KMS-11 (cell line): ENCODE data around the gene SPTBN1.
A peak's percentile ranks its signal among the peaks of the same experiment; 100 is the strongest.

Experiments
- H2AFZ ChIP-seq: fragments of 200-600 bp; sonication (generic); 2 replicates; pipeline ENCODE4 v1.6.1; 2016; ENCODE audit warnings: antibody characterized with exemption, mixed run types, low read depth
- H3K27ac ChIP-seq: fragments of 200-600 bp; sonication (generic); 2 replicates; pipeline ENCODE4 v1.6.1; 2016; ENCODE audit warnings: mild to moderate bottlenecking, mixed run types
- H3K27me3 ChIP-seq: fragments of 200-600 bp; sonication (generic); 2 replicates; pipeline ENCODE4 v1.6.1; 2017; ENCODE audit warnings: mild to moderate bottlenecking, low read depth, mixed run types, moderate library complexity; ENCODE audit not compliant: insufficient read depth
- H3K36me3 ChIP-seq: fragments of 200-600 bp; sonication (generic); 2 replicates; pipeline ENCODE4 v1.6.1; 2017; ENCODE audit warnings: mild to moderate bottlenecking, mixed run types; ENCODE audit not compliant: insufficient read depth
- H3K4me1 ChIP-seq: fragments of 200-600 bp; sonication (generic); 2 replicates; pipeline ENCODE4 v1.6.1; 2016; ENCODE audit warnings: mild to moderate bottlenecking, low read depth, mixed run types; ENCODE audit not compliant: poor library complexity, severe bottlenecking
- H3K4me2 ChIP-seq: fragments of 200-600 bp; sonication (generic); 2 replicates; pipeline ENCODE4 v1.7.0; 2016; ENCODE audit warnings: mild to moderate bottlenecking, mixed run types
- H3K4me3 ChIP-seq: fragments of 200-600 bp; sonication (generic); IDR thresholded peaks from 2 replicates; pipeline ENCODE4 v1.6.1; 2017; ENCODE audit warnings: low read depth, low read length, mixed read lengths; ENCODE audit not compliant: insufficient read depth
- H3K79me2 ChIP-seq: fragments of 200-600 bp; sonication (generic); 2 replicates; pipeline ENCODE4 v1.6.1; 2016; ENCODE audit warnings: low read depth, mixed run types; ENCODE audit not compliant: insufficient read depth
- H3K9ac ChIP-seq: fragments of 200-600 bp; sonication (generic); 2 replicates; pipeline ENCODE4 v1.6.1; 2016; ENCODE audit warnings: mild to moderate bottlenecking, mixed run types
- H4K20me1 ChIP-seq: fragments of 200-600 bp; sonication (generic); 2 replicates; pipeline ENCODE4 v1.6.1; 2016; ENCODE audit warnings: mild to moderate bottlenecking, mixed run types; ENCODE audit not compliant: insufficient read depth
- CTCF ChIP-seq: fragments of 200-600 bp; sonication (generic); conservative IDR thresholded peaks from 2 replicates; pipeline ENCODE4 v1.6.1; 2017; ENCODE audit warnings: low read depth, mild to moderate bottlenecking, antibody characterized with exemption, low read length, moderate library complexity, mixed read lengths

Gene SPTBN1

GRCh38 chr2:54446625-54447024 lies 9.5 kb upstream of the SPTBN1 start:
- Histone ChIP-seq H3K9ac (no peak overlapping the region), H3K27me3 (no peaks in the 10 kb centered on the region), H3K79me2 (no peaks in the 10 kb centered on the region), H3K36me3 (no peaks in the 10 kb centered on the region), H3K4me1 (no peaks in the 10 kb centered on the region), H3K27ac (no peak overlapping the region), H2AFZ (no peak overlapping the region), H4K20me1 (no peaks in the 10 kb centered on the region), H3K4me3 (no peak overlapping the region), H3K4me2 (no peak overlapping the region)
- TF ChIP-seq CTCF, result no peak

GRCh38 chr2:54454548-54455130 lies 1.5 kb upstream of the SPTBN1 start:
- no peak for TF ChIP-seq CTCF
- Histone ChIP-seq H3K36me3 (no peaks in the 10 kb centered on the region), H3K9ac (no peak overlapping the region), H3K27me3 (no peaks in the 10 kb centered on the region), H3K4me1 (peaks cover 17% of the 10 kb centered on the region), H3K4me3 (no peak overlapping the region), H4K20me1 (no peaks in the 10 kb centered on the region), H3K4me2 (no peak overlapping the region), H2AFZ (no peak overlapping the region), H3K27ac (no peak overlapping the region), H3K79me2 (peaks cover 17% of the 10 kb centered on the region)

- TF ChIP-seq CTCF, result no peak
- Histone ChIP-seq H3K9ac (no peak overlapping the region), H4K20me1 (no peaks in the 10 kb centered on the region), H2AFZ (no peak overlapping the region), H3K4me1 (peaks cover 22% of the 10 kb centered on the region), H3K27me3 (no peaks in the 10 kb centered on the region), H3K36me3 (no peaks in the 10 kb centered on the region), H3K4me2 (no peak overlapping the region), H3K27ac (no peak overlapping the region), H3K4me3 (no peak overlapping the region), H3K79me2 (peaks cover 22% of the 10 kb centered on the region)
Measured at GRCh38 chr2:54455131-54455562, 980 bp upstream of the SPTBN1 start.

GRCh38 chr2:54456362-54456611 lies 160 bp downstream of the SPTBN1 start:
- no peak overlapping the region for H3K4me2 ChIP-seq
- no peak overlapping the region for H3K9ac ChIP-seq
- peaks cover 25% of the 10 kb centered on the region for H3K4me1 ChIP-seq
- no peaks in the 10 kb centered on the region for H3K36me3 ChIP-seq
- peak overlapping the region; percentile 77 for H2AFZ ChIP-seq
- no peak overlapping the region for H3K27ac ChIP-seq
- TF ChIP-seq CTCF, result no peak
- H3K27me3 ChIP-seq, result no peaks in the 10 kb centered on the region
- H4K20me1 ChIP-seq, result no peaks in the 10 kb centered on the region
- H3K4me3 ChIP-seq, result no peak overlapping the region
- H3K79me2 ChIP-seq, result peaks cover 33% of the 10 kb centered on the region
